Measurements from ENCODE around the gene NIPSNAP3A.

- TF ChIP-seq CTCF (IDR thresholded peaks at IDR 0.05), result no peak
- TF ChIP-seq ETV6 (CRISPR knock-in tag; IDR thresholded peaks at IDR 0.05), result no peak
- TF ChIP-seq ZNF396 (CRISPR knock-in tag; IDR thresholded peaks at IDR 0.05; ENCODE audit: borderline replicate concordance), result no peak
- TF ChIP-seq NR3C1 (CRISPR knock-in tag; conservative IDR thresholded peaks at IDR 0.05; ENCODE audit: low read depth), result no peak
- no peak for TF ChIP-seq TEAD1 (CRISPR knock-in tag; IDR thresholded peaks at IDR 0.05)
- no peak for TF ChIP-seq MXD4 (CRISPR knock-in tag; IDR thresholded peaks at IDR 0.05; ENCODE audit: borderline replicate concordance)
- no peak for TF ChIP-seq E2F1 (CRISPR knock-in tag; IDR thresholded peaks at IDR 0.05)
- TF ChIP-seq ZBTB43 (CRISPR knock-in tag; IDR thresholded peaks at IDR 0.05), result no peak
- TF ChIP-seq CREM (CRISPR knock-in tag; IDR thresholded peaks at IDR 0.05), result no peak
- no peak for TF ChIP-seq GABPB1 (CRISPR knock-in tag; IDR thresholded peaks at IDR 0.05)
- no peak for TF ChIP-seq ESRRA (CRISPR knock-in tag; IDR thresholded peaks at IDR 0.05; ENCODE audit: borderline replicate concordance)
- no peak for TF ChIP-seq CBFB (CRISPR knock-in tag; IDR thresholded peaks at IDR 0.05; ENCODE audit: low read depth)
- TF ChIP-seq ZNF416 (CRISPR knock-in tag; IDR thresholded peaks at IDR 0.05), result no peak
Observed at GRCh38 chr9:104784098-104784497, 36.6 kb downstream of the NIPSNAP3A start.

Measured in WTC11 (cell line).